Spinal cord (tissue), 10 donors: ENCODE results near the gene ATOH8. TPM values are rescaled to one million over a fixed set of nuclear protein-coding genes. Genes with fewer than 3 reads are reported as not detected.

Source experiments
- DNase-seq, 6 donors: peaks; one replicate each; pipeline versions ENCODE4 v3.0.0 to v3.0.0-alpha.2; 2013 to 2015; ENCODE audit warnings: low spot score in 6 of 6, low read depth in 4 of 6
- H3K27ac ChIP-seq: one replicate; pipeline ENCODE4 v1.5.1; 2013; ENCODE audit warnings: low read depth, low read length, control low read depth
- H3K27me3 ChIP-seq: one replicate; pipeline ENCODE4 v1.6.1; 2013; ENCODE audit warnings: low read length; ENCODE audit not compliant: control insufficient read depth, insufficient read depth
- H3K36me3 ChIP-seq: one replicate; pipeline ENCODE4 v1.6.1; 2013; ENCODE audit warnings: low read length; ENCODE audit not compliant: control insufficient read depth, insufficient read depth
- H3K4me1 ChIP-seq: one replicate; pipeline ENCODE4 v1.6.1; 2013; ENCODE audit warnings: low read length; ENCODE audit not compliant: control insufficient read depth, insufficient read depth
- H3K4me3 ChIP-seq: one replicate; pipeline ENCODE4 v1.5.1; 2013; ENCODE audit warnings: low read depth, low read length, control low read depth
- H3K9me3 ChIP-seq: one replicate; pipeline ENCODE4 v1.6.1; 2013; ENCODE audit warnings: low read length; ENCODE audit not compliant: control insufficient read depth, insufficient read depth
- WGBS: methylation state at CpG from one replicate; pipeline ENCODE4 v1.1.5; 2013; ENCODE audit warnings: missing lambda C conversion rate; ENCODE audit not compliant: insufficient coverage; 5-methylcytosine and 5-hydroxymethylcytosine counted together
- polyA plus RNA-seq, 2 donors: library from polyadenylated mRNA; unstranded; fragments of 120-200 nt; gene quantifications; one replicate each; pipeline ENCODE4 v1.2.1, GENCODE V29; 2013; ENCODE audit not compliant: insufficient read length in 2 of 2
- total RNA-seq, 2 donors: library from RNA; depleted of rRNA in 1 of 2; stranded (reverse); fragments of 120-200 nt in 1 of 2; fragments of >200 nt in 1 of 2; gene quantifications; one replicate each; pipeline versions ENCODE4 v1.2.3 to v1.2.4, GENCODE V29; 2013 to 2014
- donor health status: healthy.

The ATOH8 gene
- total and polyA plus RNA-seq, 4 donors: 5.8 to 25.8 (median 15.2) TPM

GRCh38 chr2:85802354-85803103, 48.7 kb downstream of the ATOH8 start:
- 97% methylated on average over 5 of the region's 9 CpGs for WGBS
- Histone ChIP-seq H3K27me3 (no peaks in the 10 kb centered on the region), H3K4me3 (no peak overlapping the region), H3K9me3 (no peaks in the 10 kb centered on the region), H3K36me3 (no peaks in the 10 kb centered on the region), H3K27ac (no peak overlapping the region), H3K4me1 (peaks cover 15% of the 10 kb centered on the region)
- no peak for DNase-seq

GRCh38 chr2:85803704-85804425, 50.1 kb downstream of the ATOH8 start:
- H3K27ac ChIP-seq: no peak overlapping the region
- no peak for DNase-seq
- no peak overlapping the region for H3K4me3 ChIP-seq
- H3K36me3 ChIP-seq: no peaks in the 10 kb centered on the region
- H3K4me1 ChIP-seq: peaks cover 8% of the 10 kb centered on the region
- 90% methylated on average over 2 of the region's 10 CpGs for WGBS
- no peaks in the 10 kb centered on the region for H3K27me3 ChIP-seq
- H3K9me3 ChIP-seq: no peaks in the 10 kb centered on the region

GRCh38 chr2:85804583-85804982, 50.8 kb downstream of the ATOH8 start:
- DNase-seq: no peak
- WGBS: no CpG with 5 or more reads among the region's 1 CpG
- H3K27me3 ChIP-seq: no peaks in the 10 kb centered on the region
- peaks cover 2% of the 10 kb centered on the region for H3K4me1 ChIP-seq
- no peaks in the 10 kb centered on the region for H3K9me3 ChIP-seq
- no peak overlapping the region for H3K27ac ChIP-seq
- H3K4me3 ChIP-seq: no peak overlapping the region
- H3K36me3 ChIP-seq: no peaks in the 10 kb centered on the region

GRCh38 chr2:85806358-85807118, 52.7 kb downstream of the ATOH8 start:
- H3K4me1 ChIP-seq: peaks cover 12% of the 10 kb centered on the region
- H3K4me3 ChIP-seq: no peak overlapping the region
- H3K36me3 ChIP-seq: no peaks in the 10 kb centered on the region
- 93% methylated on average over 3 of the region's 4 CpGs for WGBS
- DNase-seq: no peak
- H3K27ac ChIP-seq: no peak overlapping the region
- no peaks in the 10 kb centered on the region for H3K27me3 ChIP-seq
- no peaks in the 10 kb centered on the region for H3K9me3 ChIP-seq

GRCh38 chr2:85807756-85808155, 54.0 kb downstream of the ATOH8 start:
- no peaks in the 10 kb centered on the region for H3K27me3 ChIP-seq
- no peak for DNase-seq
- no peaks in the 10 kb centered on the region for H3K36me3 ChIP-seq
- H3K4me3 ChIP-seq: no peak overlapping the region
- 94% methylated on average over 3 of the region's 3 CpGs for WGBS
- peaks cover 19% of the 10 kb centered on the region for H3K4me1 ChIP-seq
- no peaks in the 10 kb centered on the region for H3K9me3 ChIP-seq
- no peak overlapping the region for H3K27ac ChIP-seq

GRCh38 chr2:85810371-85811179, 56.8 kb downstream of the ATOH8 start:
- Histone ChIP-seq H3K4me3 (no peak overlapping the region), H3K4me1 (peaks cover 35% of the 10 kb centered on the region), H3K9me3 (no peaks in the 10 kb centered on the region), H3K36me3 (no peaks in the 10 kb centered on the region), H3K27ac (no peak overlapping the region), H3K27me3 (no peaks in the 10 kb centered on the region)
- DNase-seq: no peak
- WGBS: 90% methylated on average over 15 of the region's 16 CpGs

GRCh38 chr2:85811180-85812093, 57.6 kb downstream of the ATOH8 start:
- 53% methylated on average over 21 of the region's 41 CpGs for WGBS
- H3K4me3 ChIP-seq: no peak overlapping the region

GRCh38 chr2:85812094-85812735, 58.4 kb downstream of the ATOH8 start:
- peaks cover 35% of the 10 kb centered on the region for H3K4me1 ChIP-seq
- no peaks in the 10 kb centered on the region for H3K36me3 ChIP-seq
- no peak overlapping the region for H3K27ac ChIP-seq
- no peak overlapping the region for H3K4me3 ChIP-seq
- no peak for DNase-seq
- no peaks in the 10 kb centered on the region for H3K27me3 ChIP-seq
- WGBS: 61% methylated on average over 6 of the region's 10 CpGs
- H3K9me3 ChIP-seq: no peaks in the 10 kb centered on the region

More at GRCh38 chr2:85811180-85812093, 57.6 kb downstream of the ATOH8 start:
- Histone ChIP-seq H3K27ac (no peak overlapping the region), H3K4me1 (peaks cover 35% of the 10 kb centered on the region), H3K27me3 (no peaks in the 10 kb centered on the region), H3K36me3 (no peaks in the 10 kb centered on the region), H3K9me3 (no peaks in the 10 kb centered on the region)
- peak in 1 of 6 donors; percentile 59 for DNase-seq
